Suppressor macrophage treated with lipopolysaccharide for 1 hour (primary cell): ENCODE measurements around the gene RABGAP1.
"Not testable (repeated sequence)": the region's sequence is repeated elsewhere in the genome, so short reads cannot be mapped to it uniquely, and the experiment has no call there.

ENCODE experiments used
- DNase-seq, 3 donors: peaks; one replicate each; pipeline ENCODE4 v3.0.0-alpha.2; 2020 to 2022

The RABGAP1 gene

DNA sequence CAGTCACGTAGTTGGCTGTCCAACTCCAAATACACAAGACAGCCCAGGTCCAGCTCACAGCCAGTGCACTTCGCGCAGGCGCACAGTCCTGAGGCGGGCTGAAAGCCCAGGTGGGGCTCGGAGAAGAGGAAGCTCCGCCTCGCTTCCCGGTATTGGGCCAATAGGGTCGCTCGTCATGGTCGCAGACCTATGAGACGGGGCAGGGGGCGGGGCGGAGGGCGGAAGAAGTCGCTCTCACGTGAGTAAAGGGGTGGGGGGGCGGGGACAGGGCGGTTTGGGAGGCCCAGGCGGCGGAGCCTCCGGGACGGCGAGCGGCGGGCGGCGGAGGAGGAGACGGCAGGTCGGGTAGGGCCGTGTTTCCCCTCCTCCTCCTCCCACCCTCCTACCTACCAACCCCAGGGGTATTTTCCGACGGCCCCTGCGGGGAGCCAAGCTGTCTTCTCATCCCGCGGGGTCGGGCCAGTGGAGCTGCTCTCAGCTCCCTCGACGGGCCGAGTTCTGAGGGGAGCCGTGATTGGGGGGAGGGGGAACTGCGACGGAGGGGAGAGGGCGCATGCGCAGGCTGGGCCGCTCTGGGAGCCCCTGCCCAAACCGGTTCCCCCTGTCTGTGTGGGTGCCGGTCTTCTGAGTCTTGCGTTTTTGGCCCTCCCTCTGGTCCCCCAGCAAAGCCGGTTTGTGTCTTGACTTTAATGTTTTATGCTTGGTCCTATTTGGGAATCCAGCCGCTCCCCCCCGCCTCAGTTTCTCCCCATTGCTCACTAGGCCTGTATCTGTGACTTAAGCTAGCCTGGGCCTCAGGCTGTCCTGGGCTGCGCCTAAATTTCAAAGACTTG lies at the start of gene RABGAP1:
TSS of gene RABGAP1 (plus strand) at position 272 of the 833 bp plus-strand sequence. CDS start 16,040 bp downstream, outside the sequence.
- peak; percentile 98 to 100 (median 99) for DNase-seq

DNA sequence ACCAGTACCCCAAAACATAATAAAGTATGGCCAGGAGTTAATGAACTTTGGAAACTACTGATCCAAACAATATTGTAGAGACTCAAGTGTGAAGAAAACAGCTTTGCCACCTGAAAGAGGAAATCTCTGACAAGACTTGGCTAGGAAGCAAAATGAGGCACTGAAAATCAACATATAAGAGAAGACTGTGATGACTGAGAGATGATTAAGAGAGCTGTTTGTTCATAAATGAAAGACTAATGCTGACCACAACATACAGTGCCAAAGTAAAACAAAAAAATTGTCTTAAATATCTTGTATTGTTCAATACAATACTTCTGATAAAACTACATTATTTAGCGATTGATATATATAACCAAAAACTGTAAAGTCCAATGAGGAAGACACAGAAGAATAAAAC lies 42.9 kb upstream of the RABGAP1 start:
- DNase-seq: no peak

DNA sequence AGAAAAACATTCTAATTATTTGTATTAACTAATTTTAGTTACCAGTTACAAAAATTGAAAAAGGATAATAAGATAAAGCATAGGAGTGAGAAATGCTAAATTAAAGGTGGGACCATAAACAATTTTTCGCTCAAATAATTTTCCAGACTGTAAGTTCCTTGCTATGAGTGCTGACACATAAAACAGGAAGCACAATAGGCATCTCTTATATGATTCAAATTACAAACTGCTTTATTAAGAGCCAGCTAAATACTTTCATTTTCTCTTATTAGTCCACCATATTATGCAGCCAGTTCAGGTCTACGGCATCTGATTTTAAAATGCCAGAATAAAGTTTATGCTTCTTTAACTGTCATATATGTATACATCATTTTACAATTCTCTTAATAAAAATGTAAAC lies 40.0 kb upstream of the RABGAP1 start:
- DNase-seq: peak; percentile 39 to 84 (median 72)

DNA sequence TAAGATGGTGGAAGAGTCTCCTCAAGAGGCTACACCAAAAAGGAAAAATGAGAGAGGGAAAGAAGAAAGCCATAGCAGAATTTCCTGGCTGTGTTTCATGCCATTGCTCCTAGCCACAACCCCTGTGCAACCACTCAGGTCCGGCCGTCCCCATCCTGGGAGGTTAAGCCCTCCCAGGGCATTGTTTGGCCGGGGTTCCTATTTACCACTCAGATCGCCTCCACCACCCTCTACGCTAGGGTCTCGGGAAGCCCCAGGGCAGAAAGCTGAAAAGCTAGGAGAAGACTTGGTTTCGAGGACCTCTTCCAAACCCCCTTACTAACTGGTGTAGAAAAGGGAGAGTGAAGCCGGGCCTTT lies 36.4 kb upstream of the RABGAP1 start:
- DNase-seq: peak; percentile 32 to 63 (median 50)

DNA sequence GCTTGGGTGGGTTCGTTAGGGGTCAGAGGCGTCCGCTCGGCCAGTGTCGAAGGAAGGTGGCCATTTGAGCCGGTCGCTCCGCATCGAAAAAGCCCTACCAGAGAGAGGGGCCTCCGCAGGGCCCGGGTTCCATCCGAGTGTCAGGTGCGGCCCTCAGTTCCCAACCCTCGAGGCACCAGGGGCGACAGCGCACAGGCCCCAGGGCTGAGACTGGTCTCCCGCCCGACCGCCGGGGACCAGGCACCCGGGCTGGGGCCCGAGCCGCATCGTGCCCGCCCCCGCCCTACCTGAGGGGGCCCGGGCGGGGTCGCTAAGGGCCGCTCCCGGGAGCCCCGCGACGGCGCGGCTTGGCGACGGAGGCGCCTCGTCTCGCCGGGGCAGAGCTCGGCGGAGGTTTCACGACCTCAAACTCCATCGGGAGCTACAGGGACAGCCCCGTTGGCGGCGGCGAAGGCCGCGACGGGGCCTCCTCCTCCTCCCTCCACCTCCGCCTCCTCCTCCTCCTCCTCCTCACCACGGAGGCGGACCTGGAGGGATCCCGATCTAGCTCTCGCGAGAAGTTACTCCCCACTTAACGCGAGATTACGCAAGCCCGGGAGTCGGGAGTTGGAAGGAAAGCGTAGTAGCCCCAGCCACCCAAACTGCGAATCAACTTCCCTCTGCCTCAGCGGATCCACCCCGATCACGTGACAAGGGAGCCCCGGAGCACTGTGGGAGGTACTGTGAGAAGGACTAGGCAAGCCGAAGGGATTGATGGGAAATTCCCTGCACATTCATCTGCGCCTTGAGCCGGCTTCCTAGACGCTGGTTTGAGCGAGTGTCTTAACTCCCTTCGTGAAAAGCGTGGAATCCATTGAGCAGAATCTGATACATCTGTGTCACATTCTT lies 35.8 kb upstream of the RABGAP1 start, which contains the start of gene RC3H2:
TSS of gene RC3H2 (minus strand) at position 537 of the 888 bp plus-strand sequence. CDS start 7,850 bp downstream, outside the sequence.
- peak; percentile 99 to 100 (median 100) for DNase-seq

DNA sequence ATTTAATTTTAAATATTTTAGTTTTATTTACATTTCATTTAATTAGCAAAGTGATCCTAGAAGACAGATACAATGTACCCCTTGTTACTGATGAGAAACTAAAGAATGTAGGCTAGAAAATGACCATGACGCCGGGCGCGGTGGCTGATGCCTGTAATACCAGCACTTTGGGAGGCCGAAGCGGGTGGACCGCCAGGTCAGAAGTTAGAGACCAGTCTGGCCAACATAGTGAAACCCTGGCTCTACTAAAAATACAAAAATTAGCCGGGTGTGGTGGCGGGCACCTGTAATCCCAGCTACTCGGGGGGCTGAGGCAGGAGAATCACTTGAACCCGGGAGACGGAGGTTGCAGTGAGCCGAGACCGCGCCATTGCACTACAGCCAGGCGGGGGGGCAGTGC lies 34.7 kb upstream of the RABGAP1 start:
- not testable (repeated sequence) for DNase-seq

DNA sequence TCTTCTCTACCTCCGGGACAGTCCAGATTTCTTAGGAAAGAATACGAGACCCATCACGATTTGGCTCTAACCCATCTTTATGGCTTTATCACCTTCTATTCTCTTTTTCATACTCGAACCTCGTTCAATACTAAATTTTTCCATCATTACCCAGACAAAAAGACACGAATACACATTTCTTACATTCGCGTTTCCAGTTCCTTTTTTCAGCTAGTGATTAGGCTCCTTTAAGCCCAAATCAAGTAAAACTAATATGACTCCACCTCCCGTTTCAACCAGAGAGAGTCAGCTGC lies 28.2 kb upstream of the RABGAP1 start:
- peak in 1 of 3 donors; percentile 65 for DNase-seq

DNA sequence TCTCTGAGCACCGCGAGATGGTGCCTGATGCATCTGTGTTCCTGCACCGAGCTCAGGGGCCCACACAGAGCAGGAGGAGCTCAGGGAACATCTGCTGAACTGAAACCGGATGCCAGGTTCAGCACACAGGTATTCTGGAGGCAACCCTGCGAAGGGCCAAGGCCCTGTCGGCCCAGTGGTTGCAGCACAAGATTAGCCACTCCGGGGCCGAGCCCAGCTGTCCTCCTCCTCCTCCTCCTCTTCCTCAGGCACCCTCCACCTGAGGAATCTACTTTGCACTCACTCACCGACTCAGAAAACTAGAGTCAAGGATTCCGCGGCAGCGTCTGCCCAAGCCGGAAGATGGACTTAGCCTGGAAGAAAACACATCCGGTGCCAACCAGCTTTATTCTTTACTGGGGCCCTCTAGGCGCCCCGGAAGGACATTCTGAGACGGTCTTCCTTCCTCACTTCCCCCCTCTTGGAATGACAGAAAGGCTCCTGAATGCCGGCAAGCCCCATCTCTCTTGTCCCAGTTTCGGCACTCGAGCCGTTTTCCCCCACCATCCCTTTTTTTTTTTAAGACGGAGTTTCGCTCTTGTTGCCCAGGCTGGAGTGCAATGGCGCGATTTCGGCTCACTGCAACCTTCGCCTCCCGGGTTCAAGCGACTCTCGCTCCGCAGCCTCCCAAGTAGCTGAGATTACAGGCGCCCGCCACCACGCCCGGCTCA lies 27.7 kb upstream of the RABGAP1 start, which contains the start of gene ZBTB6:
TSS of gene ZBTB6 (minus strand) at position 360 of the 710 bp plus-strand sequence. CDS start 1,251 bp downstream, outside the sequence.
- peak; percentile 81 to 86 (median 86) for DNase-seq

DNA sequence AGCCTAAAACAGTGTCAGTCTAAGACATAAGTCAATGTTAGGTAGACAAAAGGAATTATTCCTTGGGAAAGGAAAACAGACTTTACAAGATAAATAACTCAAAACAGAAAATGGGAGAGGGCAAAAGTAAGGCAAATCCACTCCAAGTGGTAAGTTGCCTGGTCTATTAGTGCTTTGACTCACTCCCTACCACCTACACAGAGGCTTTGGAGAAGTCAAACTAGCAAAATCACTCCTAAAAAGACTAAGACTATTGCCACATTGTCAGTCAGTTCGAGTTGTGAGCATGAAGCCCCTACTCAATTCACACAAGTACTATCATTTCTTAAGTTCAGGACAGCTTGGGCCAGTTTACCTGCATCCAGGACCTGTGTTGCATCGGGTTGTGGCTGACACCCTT lies 22.5 kb upstream of the RABGAP1 start:
- peak; percentile 19 to 40 (median 39) for DNase-seq

DNA sequence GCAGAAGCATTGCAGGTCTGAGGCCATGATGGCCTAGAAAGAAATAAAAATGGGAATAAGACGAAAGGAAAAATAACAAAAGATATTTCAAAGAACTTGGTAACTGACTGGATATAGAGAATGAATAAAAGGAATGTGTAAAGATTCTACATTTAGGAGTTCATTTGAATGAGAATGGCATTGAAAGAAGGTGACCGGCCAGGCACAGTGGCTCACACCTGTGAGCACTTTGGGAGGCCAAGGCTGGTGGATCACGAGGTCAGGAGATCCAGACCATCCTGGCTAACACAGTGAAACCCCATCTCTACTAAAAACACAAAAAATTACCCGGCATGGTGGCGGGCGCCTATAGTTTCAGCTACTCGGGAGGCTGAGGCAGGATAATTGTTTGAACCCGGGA lies 18.1 kb upstream of the RABGAP1 start:
- DNase-seq: no peak

DNA sequence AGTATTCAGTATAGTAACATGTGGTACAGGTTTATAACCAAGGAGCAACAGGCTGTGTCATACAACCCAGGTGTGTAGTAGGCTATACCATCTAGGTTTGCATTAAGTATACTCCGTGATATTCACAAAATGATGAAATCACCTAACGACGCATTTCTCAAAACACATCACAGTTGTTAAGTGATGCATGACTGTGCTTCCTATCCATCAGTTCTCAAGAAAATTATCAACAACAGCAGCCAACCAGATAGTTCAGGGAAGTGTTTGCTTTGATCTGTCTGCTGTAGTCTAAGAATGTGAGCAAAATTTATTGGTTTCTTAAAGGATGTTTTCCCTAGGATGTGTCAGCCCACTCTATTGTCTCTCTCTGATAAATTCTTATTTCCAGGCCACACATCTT lies 16.9 kb upstream of the RABGAP1 start:
- DNase-seq: no peak

DNA sequence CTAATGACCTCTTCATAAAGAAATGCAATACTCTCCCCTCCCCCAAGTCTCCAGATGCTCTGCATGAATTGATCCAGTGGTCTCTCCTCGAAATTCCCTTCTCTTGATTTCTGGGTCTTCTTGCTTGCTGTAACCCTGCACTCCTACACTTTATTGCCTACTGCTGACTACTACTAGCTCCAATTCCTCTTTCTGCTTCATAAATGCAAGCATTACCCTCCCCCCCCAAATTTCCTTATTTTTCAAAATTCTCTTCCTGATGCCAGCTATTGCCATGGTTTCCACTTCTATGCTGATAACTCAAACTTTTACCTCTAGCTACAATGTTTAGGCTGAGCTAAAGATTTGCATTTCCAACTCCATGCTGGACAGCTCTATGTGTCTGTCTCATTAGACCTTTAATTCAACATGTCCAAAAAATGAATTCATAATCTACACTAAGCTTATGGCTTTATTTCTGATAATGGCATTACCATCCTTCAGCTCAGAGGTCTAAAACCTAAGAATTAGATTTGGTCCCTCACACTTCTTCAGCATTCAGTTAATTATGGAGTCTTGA lies 10.9 kb upstream of the RABGAP1 start:
- peak; percentile 54 to 70 (median 63) for DNase-seq

DNA sequence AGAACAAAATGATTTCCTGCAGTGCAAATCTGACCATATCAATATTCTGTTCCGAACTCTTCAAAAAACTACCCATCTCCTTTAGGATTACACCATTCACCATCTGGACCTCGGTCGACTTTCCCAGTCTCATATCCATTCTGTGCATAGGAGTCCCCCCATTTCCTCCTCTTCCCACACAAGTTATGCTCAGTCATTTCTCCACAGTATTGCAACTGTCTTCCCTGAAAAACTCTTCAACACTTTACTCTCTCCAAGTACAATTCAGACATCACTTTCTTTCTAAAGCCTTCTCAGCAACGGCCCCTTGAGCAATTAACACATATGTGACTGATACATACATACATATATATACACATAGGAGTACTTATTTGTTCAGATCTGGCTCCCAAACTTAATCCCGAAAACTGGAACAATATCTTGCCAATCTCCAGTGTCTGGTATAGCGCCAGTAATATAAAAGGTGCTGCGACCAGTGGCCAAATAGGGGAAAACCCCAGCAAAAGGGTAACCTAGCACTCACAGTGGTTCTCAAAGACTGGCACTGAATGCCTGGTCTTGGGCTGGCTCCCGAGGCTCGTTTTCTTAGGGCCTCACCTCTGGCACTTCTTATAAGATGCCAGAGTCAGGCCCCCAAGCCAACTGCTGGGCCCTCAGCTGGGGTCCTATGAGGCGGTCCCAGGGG lies 10.1 kb upstream of the RABGAP1 start:
- peak; percentile 24 to 43 (median 24) for DNase-seq

DNA sequence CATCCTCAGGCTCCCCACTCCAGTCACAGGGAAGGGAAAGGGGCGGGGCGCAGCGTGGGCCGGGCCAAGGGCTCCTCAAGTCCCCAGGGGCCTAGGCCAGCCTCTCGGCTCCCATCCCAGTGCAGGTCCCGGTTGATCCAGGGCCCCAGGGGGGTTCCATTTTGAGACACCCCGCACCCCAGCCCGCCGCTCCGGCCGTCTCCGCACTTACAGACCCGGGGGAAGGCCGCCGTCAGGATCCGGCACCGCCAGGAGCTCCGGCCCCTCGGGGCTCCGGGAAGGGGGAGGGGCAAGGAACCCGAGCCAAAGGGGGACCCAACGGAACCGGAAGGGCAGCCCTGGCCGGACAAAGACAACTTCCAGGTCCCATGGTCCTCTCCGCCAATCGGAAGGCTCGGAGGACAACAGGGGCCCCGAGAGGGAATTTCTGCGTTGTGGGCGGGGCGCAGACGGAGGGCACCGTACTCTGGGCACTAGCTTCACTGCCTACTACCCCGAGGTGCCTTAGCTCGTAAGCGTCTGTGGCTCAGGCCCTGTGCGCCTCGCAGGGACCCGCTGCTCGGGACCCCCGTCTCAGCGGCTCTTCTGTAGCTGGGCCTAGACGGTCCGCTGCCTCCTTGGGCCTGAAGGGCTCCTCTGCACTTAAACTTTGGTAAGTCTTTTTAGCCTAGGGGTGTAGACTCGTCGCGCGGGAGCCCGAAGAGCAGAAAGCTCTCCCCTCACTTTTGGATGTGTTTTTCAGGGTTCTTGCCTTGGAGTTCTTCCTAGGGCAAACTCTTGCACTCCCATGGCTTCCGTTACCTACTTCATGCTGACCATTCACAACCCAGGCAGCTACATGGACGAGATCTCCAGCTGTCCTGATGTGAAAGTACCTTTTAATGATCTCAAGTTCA lies 9.3 kb upstream of the RABGAP1 start, which contains the start of gene ZBTB26:
TSS of gene ZBTB26 (minus strand) at position 287 of the 896 bp plus-strand sequence. CDS start 11,578 bp downstream, outside the sequence.
- DNase-seq: peak; percentile 96 to 97 (median 97)

DNA sequence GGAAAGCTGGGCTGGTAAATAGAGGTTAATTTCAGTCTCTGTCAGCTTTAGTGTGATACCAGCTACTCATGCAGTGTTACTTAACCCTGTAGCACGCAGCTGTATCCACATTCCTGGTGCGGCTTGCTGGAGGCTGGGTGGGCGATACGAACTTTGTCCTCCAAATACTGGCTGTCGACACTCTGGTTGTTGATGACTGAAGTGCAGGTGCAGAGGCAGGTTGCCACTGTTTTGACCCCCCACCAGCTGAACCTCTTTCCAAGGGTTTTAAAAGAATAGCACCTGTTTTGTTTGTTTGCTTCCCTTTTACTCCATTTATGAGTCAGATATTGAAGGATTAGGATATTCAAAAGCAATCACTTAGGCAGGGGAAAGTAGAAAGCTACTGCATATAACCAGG lies 4.4 kb upstream of the RABGAP1 start:
- no peak for DNase-seq

DNA sequence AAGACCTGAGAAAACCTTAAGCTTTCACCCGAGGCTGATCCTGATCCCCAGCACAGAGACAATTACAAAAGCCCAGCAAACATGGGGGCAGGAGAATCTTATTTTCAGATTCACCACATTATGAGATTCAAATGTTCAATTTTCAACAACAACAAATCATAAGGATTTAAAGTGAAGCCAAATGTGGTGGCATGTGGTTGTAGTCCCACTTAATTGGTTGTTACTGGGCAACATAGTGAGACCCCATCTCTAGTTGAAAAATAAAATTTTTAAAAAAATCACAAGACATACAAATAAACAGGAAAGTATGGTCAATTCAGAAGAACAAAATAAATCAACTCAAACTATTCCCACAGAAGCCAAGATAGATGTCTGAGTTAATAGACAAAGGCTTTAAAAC lies 3.9 kb upstream of the RABGAP1 start:
- no peak for DNase-seq

DNA sequence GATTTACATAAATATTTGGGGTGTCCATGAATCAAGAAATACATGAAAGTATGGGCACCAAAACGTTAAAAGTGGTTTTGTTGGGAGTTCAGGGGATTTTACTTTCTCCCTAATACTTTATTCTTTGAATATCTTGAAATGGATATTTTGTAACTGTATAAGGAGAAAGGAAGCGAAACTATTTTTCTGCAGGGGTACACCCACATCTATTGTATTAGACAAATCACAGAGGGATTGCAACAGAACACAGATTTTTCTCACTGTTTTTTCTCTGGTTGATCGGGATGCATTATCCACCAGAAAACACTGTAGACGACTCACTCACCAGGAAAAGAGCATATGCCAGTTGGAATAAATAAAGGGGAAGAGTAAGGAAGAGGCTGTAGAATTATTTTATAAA lies 1.2 kb upstream of the RABGAP1 start:
- peak; percentile 45 to 77 (median 71) for DNase-seq

DNA sequence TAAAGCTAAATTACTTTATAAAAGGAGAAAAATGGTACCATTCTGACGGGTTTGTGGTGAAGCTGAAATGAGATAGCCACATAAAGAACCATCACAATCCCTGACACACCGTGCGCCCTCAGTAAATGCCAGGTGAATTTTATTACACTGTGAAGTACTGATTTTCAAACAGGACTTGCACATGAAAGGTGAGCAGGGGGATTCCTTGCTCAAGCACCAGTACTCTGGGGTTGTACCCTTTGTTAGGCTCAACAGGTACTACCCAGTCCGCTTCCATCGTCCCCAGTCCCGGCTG lies 419 bp upstream of the RABGAP1 start:
- DNase-seq: no peak

DNA sequence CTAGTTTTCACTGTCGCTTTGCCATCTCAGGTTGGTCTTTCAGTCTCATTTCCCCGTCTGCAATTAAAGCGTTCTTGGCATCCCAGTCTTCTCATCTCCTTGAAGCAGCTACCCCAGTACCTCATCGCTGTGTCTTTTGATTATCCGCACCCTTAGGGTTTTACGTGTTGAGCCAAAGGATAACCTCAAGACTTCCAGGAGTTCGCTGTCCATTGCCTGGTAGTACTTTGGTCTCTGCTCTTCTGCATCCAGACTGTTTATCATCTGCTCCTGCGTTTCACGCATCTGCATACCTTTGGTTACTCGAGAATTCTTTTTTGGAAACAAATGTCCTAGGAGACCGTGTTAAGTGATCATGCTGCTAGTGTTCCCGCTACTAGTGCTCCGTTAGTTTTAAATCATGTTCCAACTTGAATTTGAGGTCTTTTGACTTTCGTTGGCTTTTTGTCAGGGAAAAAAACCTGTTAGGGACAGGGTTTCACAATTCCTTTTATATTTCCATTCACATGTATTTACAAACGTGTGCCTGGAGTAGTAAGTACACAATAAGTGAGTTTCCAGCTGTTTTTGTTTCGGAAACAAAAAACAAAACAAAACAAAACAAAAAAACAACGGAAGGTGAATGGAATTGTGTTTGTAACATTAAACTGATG lies 888 bp downstream of the RABGAP1 start:
- no peak for DNase-seq
